ENCODE measurements around the gene KATNB1.
"Not testable (repeated sequence)": the region's sequence is repeated elsewhere in the genome, so short reads cannot be mapped to it uniquely, and the experiment has no call there.

KATNB1 gene

GRCh38 chr16:57746316-57746715, 10.7 kb downstream of the KATNB1 start:
- DNase-seq, result not testable (repeated sequence)

DNA sequence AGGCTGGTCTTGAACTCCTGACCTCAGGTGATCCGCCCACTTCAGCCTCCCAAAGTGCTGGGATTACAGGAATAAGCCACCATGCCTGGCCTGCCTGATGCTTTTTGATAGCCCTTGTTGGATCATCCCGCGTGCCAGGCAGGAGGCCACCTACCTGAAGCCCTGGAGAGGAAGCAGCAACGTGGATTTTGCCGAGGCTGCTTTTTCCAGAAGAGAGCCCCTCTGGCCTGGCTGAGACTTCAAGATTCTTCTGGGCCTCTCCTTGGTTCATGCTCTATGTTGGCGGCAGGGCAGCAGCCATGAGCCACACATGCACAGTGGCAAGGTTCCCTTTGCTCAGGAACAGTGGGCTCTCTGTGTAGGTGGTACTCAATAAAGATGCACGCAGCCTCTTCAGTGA, 11.5 kb downstream of the KATNB1 start:
- DNase-seq, result no peak

- DNase-seq, result no peak
Observed at GRCh38 chr16:57747496-57747895, 11.9 kb downstream of the KATNB1 start.

DNA sequence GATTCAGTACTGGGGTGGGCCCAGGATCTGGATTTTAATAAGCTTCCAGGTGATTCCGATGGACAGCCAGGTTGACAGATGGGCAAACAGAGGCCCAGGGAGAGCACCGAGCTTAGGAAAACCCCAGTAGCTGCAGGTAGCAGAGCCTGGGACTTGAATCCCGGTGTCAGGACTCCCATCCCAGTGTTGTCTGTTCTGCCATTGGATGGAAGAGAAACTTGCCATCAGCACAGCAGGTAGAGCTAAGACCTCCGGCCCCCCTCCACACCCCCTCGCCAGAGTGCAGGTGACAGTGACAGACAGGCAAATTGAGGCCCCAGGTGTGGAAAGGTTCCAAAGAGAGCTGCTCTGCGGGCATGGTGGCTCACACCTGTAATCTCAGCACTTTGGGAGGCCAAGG, 12.4 kb downstream of the KATNB1 start:
- DNase-seq, result no peak

DNA sequence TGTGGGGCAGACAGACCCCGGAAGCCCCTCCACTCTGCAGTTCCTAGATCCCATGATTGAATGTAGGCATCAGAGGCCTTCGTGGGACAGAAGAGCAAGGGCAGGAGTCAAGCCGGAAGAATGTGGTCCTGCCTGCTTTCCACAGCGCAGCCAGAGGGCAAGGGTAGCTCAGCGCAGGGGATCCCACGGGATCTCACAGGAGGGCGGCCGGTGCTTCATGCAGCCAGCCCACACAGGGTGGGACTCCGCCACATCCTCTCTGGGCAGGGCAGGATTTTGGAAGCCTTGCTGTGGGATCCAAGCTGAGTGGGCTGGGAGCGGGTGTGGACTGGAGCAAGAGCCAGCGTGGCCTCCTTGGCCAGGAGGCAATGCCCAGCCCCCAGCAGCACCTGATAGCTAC, 13.0 kb downstream of the KATNB1 start:
- no peak for DNase-seq

DNA sequence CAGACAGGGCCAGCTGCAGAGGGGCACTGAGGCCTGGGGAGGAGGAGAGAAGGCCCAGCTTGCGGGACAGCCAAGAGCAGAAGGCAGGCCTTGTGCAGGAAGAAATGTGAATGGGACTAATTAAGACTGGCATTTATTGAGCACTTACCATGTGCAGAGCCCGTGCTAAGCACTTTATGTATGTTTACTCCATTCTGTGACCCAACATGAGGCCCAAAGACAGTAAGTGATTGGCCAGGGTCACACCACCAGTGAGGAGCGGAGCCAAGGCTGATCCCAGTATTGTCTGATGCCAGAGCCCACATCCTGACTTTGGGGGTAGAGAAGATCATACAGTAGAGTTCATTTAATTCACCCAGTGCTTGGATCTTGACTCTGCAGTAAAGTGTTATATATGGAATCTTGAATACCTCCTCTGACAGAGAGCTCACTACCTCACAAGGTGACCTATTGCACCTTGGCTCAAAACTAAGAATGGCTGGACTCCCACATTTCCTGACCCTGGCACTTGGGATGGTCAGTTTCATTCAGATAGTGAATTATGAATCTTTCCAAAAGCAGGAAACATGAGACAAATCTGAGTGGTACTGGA, 13.6 kb downstream of the KATNB1 start:
- DNase-seq, result no peak

- DNase-seq, result no peak
Observed at GRCh38 chr16:57749856-57750452, 14.4 kb downstream of the KATNB1 start.

GRCh38 chr16:57750796-57751538, 15.4 kb downstream of the KATNB1 start:
- DNase-seq, result no peak

GRCh38 chr16:57751539-57752202, 16.1 kb downstream of the KATNB1 start:
- DNase-seq, result no peak

DNA sequence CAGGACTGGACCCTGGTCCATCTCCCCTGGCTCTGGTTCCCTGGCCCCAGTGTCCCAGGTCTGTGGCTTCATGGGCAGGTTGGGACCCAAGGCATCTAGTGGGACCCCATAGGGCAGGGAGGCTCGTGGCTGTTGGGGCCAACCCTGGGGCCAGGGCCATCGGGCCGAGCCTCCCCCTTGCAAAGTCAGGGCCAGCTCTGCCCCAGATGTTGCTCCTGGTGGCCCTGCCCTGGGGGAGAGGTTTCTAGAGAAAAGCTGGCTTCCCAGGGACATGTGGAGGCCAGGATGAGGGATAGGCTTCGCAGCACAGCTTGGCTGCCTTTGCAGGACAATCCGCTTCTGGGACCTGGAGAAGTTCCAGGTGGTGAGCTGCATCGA, 16.6 kb downstream of the KATNB1 start:
- no peak for DNase-seq

DNA sequence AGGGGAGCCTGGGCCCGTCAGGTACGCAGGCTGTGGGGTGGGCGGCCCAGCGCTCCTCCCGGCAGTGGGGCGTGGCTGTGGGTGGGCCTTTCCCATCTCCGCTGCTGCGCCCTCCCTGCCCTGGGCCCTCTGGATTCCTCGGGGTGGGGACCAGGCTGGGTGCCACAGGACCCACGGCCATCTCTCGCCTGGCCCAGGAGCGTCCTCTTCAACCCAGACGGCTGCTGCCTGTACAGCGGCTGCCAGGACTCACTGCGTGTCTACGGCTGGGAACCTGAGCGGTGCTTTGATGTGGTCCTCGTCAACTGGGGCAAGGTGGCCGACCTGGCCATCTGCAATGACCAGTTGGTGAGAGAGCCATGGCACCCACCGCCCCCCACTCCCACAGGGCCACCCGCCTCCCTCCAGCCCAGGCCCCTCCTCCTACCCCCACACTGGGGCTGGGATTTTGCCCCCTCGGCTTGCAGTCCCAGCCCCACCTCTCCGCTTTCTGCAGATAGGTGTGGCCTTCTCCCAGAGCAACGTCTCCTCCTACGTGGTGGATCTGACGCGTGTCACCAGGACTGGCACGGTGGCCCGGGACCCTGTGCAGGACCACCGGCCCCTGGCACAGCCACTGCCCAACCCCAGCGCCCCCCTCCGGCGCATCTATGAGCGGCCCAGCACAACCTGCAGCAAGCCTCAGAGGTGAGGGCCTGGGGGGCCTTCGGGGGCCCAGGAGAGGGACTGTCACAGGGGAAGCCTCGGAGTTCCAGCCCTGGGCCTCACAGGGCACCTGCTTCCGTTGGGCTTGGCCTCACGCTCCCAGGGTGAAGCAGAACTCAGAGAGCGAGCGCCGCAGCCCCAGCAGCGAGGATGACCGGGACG, 17.2 kb downstream of the KATNB1 start:
- DNase-seq, result no peak

DNA sequence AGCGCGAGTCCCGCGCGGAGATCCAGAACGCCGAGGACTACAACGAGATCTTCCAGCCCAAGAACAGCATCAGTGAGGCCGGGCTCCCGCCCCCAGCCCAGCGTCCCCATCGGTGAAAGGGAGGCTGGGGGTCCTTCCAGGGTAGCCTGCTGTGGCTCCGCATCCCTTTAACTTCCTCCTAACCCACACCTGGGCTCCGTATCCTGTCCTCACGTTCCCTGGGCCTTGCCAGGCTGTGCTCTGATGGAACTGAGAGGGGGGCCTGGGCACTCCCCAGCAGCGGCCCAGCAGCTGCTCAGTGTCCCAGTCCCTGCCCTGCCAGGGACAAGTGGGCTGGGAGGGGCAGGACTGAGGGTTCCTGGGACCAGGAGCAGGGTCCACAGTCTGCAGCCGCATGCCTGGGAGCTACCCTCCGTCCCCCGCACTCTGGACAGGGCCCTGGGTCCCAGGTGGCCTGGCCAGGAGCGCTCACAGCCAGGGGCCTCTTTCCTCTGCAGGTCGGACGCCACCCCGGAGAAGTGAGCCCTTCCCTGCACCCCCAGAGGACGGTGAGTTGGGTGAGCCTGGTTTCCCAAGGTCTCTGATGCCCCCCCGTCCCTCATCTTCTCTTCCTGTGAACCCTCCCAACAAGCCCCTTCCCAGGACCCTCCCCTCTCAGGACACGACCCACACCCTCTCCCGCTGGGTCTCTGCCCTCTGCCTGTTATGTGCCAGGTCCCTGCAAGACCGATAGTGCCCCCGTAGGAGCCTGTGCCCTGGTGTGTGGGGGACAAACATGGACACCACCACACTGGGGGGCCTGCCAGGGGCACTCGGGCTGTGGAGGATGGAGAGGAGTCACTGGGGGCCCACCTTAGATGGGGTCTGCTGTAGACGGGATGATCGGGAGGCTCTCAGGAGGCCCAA, 18.1 kb downstream of the KATNB1 start:
- DNase-seq, result no peak

- no peak for DNase-seq
Observed at GRCh38 chr16:57754354-57755060, 18.9 kb downstream of the KATNB1 start.

- DNase-seq, result no peak
Observed at GRCh38 chr16:57755061-57755684, 19.6 kb downstream of the KATNB1 start.

GRCh38 chr16:57755726-57756423, 20.3 kb downstream of the KATNB1 start:
- DNase-seq, result no peak

DNA sequence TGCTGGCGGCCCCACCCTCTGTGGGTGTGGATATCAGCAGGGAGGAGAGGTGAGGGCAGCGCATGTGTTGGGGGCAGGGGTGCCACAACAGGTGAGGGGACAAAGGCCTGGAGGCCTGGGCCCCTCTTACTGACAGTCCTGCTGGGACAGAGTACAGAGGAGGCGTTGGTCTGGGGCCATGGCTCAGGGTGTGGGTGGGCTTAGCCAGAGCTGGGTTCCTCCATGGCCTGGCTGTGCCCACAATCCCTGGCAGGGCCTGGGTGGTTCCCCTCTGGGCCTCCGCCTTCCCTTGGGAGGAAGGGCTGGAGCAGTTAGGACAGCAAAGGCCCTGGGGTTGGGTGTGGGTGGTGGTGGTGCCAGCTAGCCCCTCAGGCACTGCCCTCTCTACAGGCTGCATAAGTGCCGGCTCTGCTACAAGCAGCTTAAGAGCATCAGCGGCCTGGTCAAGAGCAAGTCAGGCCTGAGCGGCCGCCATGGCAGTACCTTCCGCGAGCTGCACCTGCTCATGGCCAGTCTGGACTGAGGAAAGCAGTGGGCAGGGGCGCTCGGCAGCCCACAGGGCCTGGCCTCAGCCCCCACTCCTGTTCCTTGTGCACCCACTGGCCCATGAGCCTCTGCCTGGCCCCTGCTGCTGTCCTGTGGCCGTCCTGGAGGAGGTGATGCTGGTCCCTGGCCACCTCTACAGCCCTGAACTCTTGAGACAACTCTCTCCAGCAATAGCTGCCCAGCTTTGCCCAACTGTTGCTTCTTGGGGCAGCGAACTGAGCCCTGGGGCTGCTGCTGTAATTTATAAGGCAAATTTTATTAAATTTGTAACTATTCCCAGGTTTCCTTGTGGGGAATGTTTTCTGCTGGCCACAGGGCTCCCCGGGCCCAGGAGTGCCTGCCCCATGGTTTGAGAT, 21.1 kb downstream of the KATNB1 start:
- no peak for DNase-seq

- no peak for DNase-seq
Observed at GRCh38 chr16:57757326-57757786, 21.8 kb downstream of the KATNB1 start.

DNA sequence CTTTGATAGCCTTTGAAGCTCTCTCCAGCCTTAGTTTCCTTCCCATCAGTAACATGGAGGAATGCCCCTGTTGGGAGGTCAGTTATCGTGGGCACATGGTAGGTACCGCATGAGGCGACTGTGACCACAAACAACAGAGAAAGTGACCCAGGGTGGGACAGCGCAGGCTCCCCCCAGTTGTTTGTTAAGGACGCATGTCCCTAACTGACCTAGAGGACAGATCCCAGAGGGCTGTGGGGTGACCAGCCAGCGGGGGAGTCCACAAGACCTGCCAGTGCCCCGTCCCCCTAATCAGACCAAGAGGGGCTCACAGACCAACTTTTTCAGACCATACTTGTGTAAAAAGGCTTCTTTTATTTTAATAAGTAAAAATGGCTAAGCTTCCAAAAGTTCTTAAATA, 22.3 kb downstream of the KATNB1 start:
- DNase-seq, result no peak
